ENCODE data around the gene RAB3D.

RAB3D gene

GRCh38 chr19:11295180-11295579, 44.3 kb downstream of the RAB3D start:
- no peak for FAIRE-seq

- FAIRE-seq: peak; percentile 49
Measured at GRCh38 chr19:11293433-11294389, 45.7 kb downstream of the RAB3D start.

- no peak for FAIRE-seq
Measured at GRCh38 chr19:11291991-11292390, 47.5 kb downstream of the RAB3D start.

GRCh38 chr19:11291415-11291814, 48.0 kb downstream of the RAB3D start:
- no peak for FAIRE-seq

- FAIRE-seq: no peak
Measured at GRCh38 chr19:11290256-11290655, 49.2 kb downstream of the RAB3D start.

- no peak for FAIRE-seq
Measured at GRCh38 chr19:11288349-11288748, 51.1 kb downstream of the RAB3D start.

GRCh38 chr19:11286312-11286974, 53.0 kb downstream of the RAB3D start:
- FAIRE-seq: no peak

GRCh38 chr19:11284515-11284914, 54.9 kb downstream of the RAB3D start:
- no peak for FAIRE-seq

- FAIRE-seq: no peak
Measured at GRCh38 chr19:11281356-11282049, 58.0 kb downstream of the RAB3D start.

GRCh38 chr19:11279505-11280236, 59.8 kb downstream of the RAB3D start:
- no peak for FAIRE-seq

GRCh38 chr19:11278670-11279069, 60.8 kb downstream of the RAB3D start:
- FAIRE-seq: no peak

- FAIRE-seq: no peak
Measured at GRCh38 chr19:11274533-11275086, 64.8 kb downstream of the RAB3D start.

GRCh38 chr19:11273989-11274388, 65.5 kb downstream of the RAB3D start:
- no peak for FAIRE-seq

- no peak for FAIRE-seq
Measured at GRCh38 chr19:11273296-11273695, 66.2 kb downstream of the RAB3D start.

Measured in G401.6 (cell line).